Adipose tissue (tissue), 3 donors: Measurements from ENCODE around the gene GAS7. TPM values are rescaled to one million over a fixed set of nuclear protein-coding genes. Genes with fewer than 3 reads are reported as not detected.

Source experiments
- H3K27ac ChIP-seq: one replicate; pipeline ENCODE4 v1.5.1; 2013; ENCODE audit warnings: low read depth, low read length
- WGBS, 3 donors: extraction: QIAGEN DNeasy Blood & Tissue Kit; methylation state at CpG; one replicate each; pipeline ENCODE4 v1.1.7; 2013; 5-methylcytosine and 5-hydroxymethylcytosine counted together
- polyA plus RNA-seq, 3 donors: library from polyadenylated mRNA; stranded (reverse); fragments of 200-250 nt; gene quantifications; one replicate each; pipeline ENCODE4 v1.2.3, GENCODE V29; 2013
- donor health status: healthy with polysubstance abuse.
- donor health status: Bipolar disorder and iron deficiency.
- donor health status: healthy.

GAS7 gene
- polyA plus RNA-seq, 3 donors, result 2.5 to 88.1 (median 16.4) TPM

GRCh38 chr17:9959377-9959981, 238.9 kb downstream of the GAS7 start:
- 10 to 22% (median 18%) methylated on average over 22 of the region's 22 CpGs for WGBS, 3 donors

DNA sequence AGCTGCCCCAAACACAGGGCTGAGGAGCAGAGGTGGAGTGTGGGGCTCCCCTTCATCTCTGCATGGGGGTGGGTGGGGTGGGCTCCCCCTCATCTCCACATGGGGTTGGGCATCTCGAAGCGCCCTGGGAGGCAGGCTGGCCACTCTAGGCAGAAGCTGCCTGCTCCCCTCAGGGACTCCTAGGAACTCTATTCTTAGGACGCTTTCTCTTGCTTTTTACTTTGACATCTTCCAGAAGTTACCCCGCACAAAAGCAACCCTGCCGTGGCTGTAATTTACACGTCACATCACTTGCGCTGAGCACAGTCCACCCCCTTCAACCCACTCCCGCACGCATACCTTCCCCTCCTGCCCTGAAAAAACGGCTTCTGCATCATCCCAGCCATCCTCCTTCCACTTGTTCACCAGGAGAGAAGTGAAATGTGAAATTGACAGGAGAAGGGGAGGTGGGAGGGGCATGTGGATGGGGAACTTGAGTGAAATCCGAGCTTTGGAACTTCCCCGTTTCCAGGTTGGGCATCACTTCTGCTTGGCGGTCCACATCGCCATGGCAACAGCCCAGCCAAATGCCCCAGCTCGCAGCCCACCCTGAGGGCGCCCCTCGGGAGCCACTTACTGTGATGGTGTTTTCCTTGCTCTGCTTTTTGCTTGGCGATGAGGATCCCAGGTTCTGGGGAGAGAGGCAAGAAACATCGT, 239.7 kb downstream of the GAS7 start:
- H3K27ac ChIP-seq, result no peak overlapping the region
- 35 to 51% (median 47%) methylated on average over 19 of the region's 19 CpGs for WGBS, 3 donors

More at GRCh38 chr17:9959377-9959981, 238.9 kb downstream of the GAS7 start:
- H3K27ac ChIP-seq, result no peak overlapping the region

DNA sequence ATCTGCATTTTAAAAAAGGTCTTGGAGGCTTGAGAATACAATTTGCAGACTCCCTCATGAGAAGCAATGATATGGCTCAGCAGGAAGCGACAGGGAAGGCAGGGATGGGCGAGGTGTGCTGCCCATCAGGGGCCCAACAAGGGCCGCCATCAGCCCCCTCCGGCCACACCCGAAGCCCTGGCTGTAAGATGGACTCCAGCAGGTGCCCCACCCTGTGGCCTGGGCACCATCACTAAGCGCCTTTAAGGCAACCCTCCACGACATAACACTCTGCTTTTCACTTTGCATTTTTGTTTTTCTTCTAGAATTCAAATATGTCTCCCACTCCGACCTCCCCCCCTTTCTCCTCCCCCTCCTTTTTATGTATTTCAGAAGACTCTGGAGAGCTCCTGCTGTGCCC, 241.2 kb downstream of the GAS7 start:
- 65 to 87% (median 81%) methylated on average over 8 of the region's 8 CpGs for WGBS, 3 donors
- H3K27ac ChIP-seq, result no peak overlapping the region

GRCh38 chr17:9956474-9957131, 241.8 kb downstream of the GAS7 start:
- WGBS, 3 donors, result 58 to 78% (median 64%) methylated on average over 14 of the region's 14 CpGs
- H3K27ac ChIP-seq, result no peak overlapping the region

DNA sequence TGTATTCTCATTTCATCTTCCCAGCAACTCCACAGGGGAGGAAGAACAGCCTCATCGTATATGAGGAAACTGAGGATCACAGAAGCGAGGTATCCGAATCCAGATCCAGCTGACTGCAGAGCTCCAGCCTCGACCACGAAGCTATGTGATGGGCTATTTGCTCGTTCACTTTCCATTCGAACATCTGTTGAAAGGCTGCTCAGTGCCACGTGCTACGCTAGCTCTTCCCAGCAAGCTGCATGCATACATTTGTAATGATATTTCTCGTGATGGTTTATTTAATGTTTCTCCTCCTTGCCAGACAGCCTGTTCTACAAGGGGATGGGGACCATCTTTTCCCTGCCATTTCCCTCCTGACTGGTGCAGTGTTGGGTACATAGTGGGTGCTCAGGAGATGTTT, 244.9 kb downstream of the GAS7 start:
- H3K27ac ChIP-seq, result no peak overlapping the region
- 58 to 89% (median 85%) methylated on average over 10 of the region's 10 CpGs for WGBS, 3 donors

DNA sequence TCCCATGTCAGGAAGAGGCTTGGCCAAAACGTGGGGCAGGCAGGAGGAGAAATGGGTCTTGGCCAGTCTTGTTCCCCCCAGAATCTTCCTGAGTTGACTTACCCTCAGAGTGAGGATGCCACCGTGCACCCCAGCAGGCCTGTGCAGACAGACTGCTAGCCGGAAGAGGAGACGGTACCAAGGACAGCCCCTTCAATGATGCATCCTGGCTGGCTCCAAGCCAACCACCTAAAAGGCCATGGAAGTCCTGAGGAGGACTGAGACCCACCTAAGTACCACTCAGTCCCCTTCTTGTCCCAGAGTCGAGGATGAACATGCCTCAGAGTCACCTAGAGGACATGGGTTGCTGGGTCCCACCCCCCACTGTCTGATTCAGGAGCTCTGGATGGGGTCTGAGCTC, 246.6 kb downstream of the GAS7 start:
- 71 to 73% (median 72%) methylated on average over 5 of the region's 5 CpGs for WGBS, 3 donors
- no peak overlapping the region for H3K27ac ChIP-seq

DNA sequence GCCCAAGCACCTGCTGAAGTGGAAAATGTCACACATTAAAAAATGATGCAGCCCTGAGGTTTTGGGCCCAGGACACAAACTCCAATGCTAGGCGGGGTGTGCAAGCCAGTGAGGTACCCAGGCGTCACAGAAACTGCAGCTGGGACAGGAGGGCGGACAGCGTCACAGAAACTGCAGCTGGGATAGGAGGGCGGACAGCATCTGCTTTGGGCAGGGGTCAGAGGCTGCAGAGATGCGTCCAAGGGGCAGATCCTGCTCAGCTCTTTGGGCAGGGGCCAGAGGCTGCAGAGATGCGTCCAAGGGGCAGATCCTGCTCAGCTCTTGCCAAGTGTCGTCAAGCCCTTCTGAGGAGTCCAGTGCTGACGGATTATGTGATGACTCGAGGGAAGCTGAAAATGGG, 249.5 kb downstream of the GAS7 start:
- WGBS, 3 donors, result 51 to 68% (median 64%) methylated on average over 10 of the region's 10 CpGs
- no peak overlapping the region for H3K27ac ChIP-seq

GRCh38 chr17:9944704-9945103, 253.7 kb downstream of the GAS7 start:
- WGBS, 3 donors, result 61 to 72% (median 70%) methylated on average over 7 of the region's 7 CpGs

GRCh38 chr17:9943343-9943742, 255.1 kb downstream of the GAS7 start:
- no peak overlapping the region for H3K27ac ChIP-seq
- 79 to 90% (median 86%) methylated on average over 9 of the region's 9 CpGs for WGBS, 3 donors

More at GRCh38 chr17:9944704-9945103, 253.7 kb downstream of the GAS7 start:
- no peak overlapping the region for H3K27ac ChIP-seq

GRCh38 chr17:9942885-9943284, 255.5 kb downstream of the GAS7 start:
- no peak overlapping the region for H3K27ac ChIP-seq
- 65 to 70% (median 66%) methylated on average over 13 of the region's 13 CpGs for WGBS, 3 donors

GRCh38 chr17:9941305-9941704, 257.1 kb downstream of the GAS7 start:
- 80 to 94% (median 92%) methylated on average over 13 of the region's 13 CpGs for WGBS, 3 donors

GRCh38 chr17:9940841-9941240, 257.6 kb downstream of the GAS7 start:
- 66 to 86% (median 78%) methylated on average over 9 of the region's 9 CpGs for WGBS, 3 donors
- no peak overlapping the region for H3K27ac ChIP-seq

More at GRCh38 chr17:9941305-9941704, 257.1 kb downstream of the GAS7 start:
- H3K27ac ChIP-seq, result no peak overlapping the region

GRCh38 chr17:9938764-9939163, 259.6 kb downstream of the GAS7 start:
- WGBS, 3 donors, result 50 to 96% (median 95%) methylated on average over 1 of the region's 1 CpG
- no peak overlapping the region for H3K27ac ChIP-seq

DNA sequence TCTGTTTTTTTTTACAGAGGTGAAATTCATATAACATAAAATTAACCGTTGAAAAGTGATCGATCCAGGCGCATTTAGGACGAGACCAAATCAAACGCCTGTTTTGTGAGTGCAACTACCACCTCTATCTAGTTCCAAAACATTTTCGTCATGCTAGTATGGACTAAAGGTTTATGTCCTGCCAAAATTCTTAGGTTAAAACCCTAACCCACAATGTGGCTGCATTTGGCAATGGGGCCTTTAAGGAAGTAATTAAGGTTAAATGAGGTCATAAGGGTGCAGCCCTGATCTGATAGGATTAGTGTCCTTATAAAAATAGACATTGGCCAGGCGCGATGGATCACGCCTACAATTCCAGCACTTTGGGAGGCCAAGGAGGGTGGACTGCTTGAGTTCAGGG, 260.5 kb downstream of the GAS7 start:
- H3K27ac ChIP-seq, result no peak overlapping the region
- WGBS, 3 donors, result 90 to 96% (median 93%) methylated on average over 9 of the region's 9 CpGs

- WGBS, 3 donors, result 66 to 76% (median 70%) methylated on average over 12 to 13 of the region's 13 CpGs
- no peak overlapping the region for H3K27ac ChIP-seq
Observed at GRCh38 chr17:9937241-9937761, 261.1 kb downstream of the GAS7 start.

- WGBS, 3 donors, result 61 to 83% (median 78%) methylated on average over 3 of the region's 3 CpGs
- no peak overlapping the region for H3K27ac ChIP-seq
Observed at GRCh38 chr17:9936095-9936494, 262.3 kb downstream of the GAS7 start.

DNA sequence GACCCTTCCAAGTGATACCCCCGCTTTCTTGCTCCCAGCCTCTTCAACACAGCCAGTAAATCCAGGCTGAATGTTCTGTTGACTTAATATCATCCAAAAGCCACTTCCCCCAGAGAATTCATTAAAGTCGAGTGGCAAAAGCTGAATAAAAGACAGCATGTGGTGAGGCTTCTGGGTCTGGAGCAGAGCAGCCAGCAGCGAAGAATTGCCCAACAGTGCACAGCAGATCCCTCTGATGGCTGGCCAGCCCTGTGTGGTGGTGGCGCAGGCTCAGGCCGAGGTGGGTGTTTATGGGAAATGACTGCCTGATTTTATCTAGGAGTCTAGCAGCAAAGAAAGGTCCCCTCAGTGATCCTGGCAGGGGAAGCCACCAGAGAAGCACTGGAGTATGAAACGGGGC, 263.0 kb downstream of the GAS7 start:
- no peak overlapping the region for H3K27ac ChIP-seq
- 60 to 77% (median 60%) methylated on average over 6 of the region's 6 CpGs for WGBS, 3 donors

DNA sequence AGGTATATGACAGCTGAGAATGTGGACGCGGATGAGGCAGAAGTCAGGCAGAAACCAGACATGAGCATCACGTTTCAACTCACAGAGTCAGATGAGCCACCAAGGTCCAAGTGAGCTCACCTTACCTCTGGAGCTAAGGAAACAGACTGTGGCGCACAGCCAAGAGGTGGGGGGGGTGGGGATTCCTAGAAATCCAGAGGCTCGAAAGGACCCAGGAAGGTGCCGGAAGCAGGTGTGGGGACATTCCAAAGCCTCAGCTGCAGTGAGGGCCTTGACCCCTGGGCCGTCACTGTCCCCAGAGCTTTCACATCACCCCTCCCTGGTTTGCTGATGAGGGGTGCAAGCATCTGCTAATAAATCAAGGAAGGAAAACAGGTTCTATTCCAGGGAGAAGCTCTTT, 264.1 kb downstream of the GAS7 start:
- WGBS, 3 donors, result 76 to 88% (median 86%) methylated on average over 7 of the region's 7 CpGs
- H3K27ac ChIP-seq, result no peak overlapping the region

- H3K27ac ChIP-seq, result no peak overlapping the region
- 71 to 83% (median 73%) methylated on average over 2 of the region's 2 CpGs for WGBS, 3 donors
Observed at GRCh38 chr17:9932491-9932890, 265.9 kb downstream of the GAS7 start.
